H9 (cell line): Measurements from ENCODE around the gene GSE1. TPM values are rescaled to one million over a fixed set of nuclear protein-coding genes. Genes with fewer than 3 reads are reported as not detected.
A peak's percentile ranks its signal among the peaks of the same experiment; 100 is the strongest.

Experiments
- DNase-seq: peaks from one replicate; pipeline ENCODE4 v3.0.0-alpha.2; 2017
- H2AFZ ChIP-seq: one replicate; pipeline ENCODE4 v1.6.1; 2013; ENCODE audit warnings: mild to moderate bottlenecking, low read length, control low read depth, moderate library complexity
- H2AK5ac ChIP-seq: 2 replicates; pipeline ENCODE4 v1.6.1; 2013; ENCODE audit warnings: low read length, control low read depth, mixed read lengths; ENCODE audit not compliant: insufficient read length
- H2BK120ac ChIP-seq: one replicate; pipeline ENCODE4 v1.6.1; 2013; ENCODE audit warnings: low read depth, mild to moderate bottlenecking, low read length, control low read depth, inconsistent platforms; ENCODE audit not compliant: poor library complexity, severe bottlenecking
- H2BK12ac ChIP-seq: 2 replicates; pipeline ENCODE4 v1.6.1; 2013; ENCODE audit warnings: low read length, control low read depth, mixed read lengths, low read depth; ENCODE audit not compliant: insufficient read length
- H2BK15ac ChIP-seq: 2 replicates; pipeline ENCODE4 v1.6.1; 2013; ENCODE audit warnings: low read depth, low read length, control low read depth
- H2BK20ac ChIP-seq: one replicate; pipeline ENCODE4 v1.6.1; 2013; ENCODE audit warnings: low read depth, mild to moderate bottlenecking, low read length, control low read depth, inconsistent platforms; ENCODE audit not compliant: poor library complexity, severe bottlenecking
- H2BK5ac ChIP-seq: 2 replicates; pipeline ENCODE4 v1.6.1; 2013; ENCODE audit warnings: low read length, control low read depth, mixed read lengths; ENCODE audit not compliant: insufficient read length
- H3K14ac ChIP-seq: 2 replicates; pipeline ENCODE4 v1.6.1; 2013; ENCODE audit warnings: low read length, control low read depth; ENCODE audit not compliant: insufficient read depth
- H3K18ac ChIP-seq: 2 replicates; pipeline ENCODE4 v1.6.1; 2013; ENCODE audit warnings: low read depth, mild to moderate bottlenecking, mixed read lengths, low read length, control low read depth; ENCODE audit not compliant: insufficient read length
- H3K23ac ChIP-seq: 2 replicates; pipeline ENCODE4 v1.6.1; 2013; ENCODE audit warnings: low read length, control low read depth, mixed read lengths, low read depth; ENCODE audit not compliant: insufficient read length
- H3K23me2 ChIP-seq: 2 replicates; pipeline ENCODE4 v1.6.1; 2013; ENCODE audit warnings: low read depth, mild to moderate bottlenecking, mixed read lengths, low read length, control low read depth; ENCODE audit not compliant: insufficient read length, poor library complexity, severe bottlenecking
- H3K27ac ChIP-seq: 2 replicates; pipeline ENCODE4 v1.5.1; 2013; ENCODE audit warnings: low read length, control low read depth, mixed read lengths, low read depth; ENCODE audit not compliant: insufficient read length
- H3K27me3 ChIP-seq: 2 replicates; pipeline ENCODE4 v1.6.1; 2013; ENCODE audit warnings: low read length, control low read depth, inconsistent platforms; ENCODE audit not compliant: insufficient read depth
- H3K4ac ChIP-seq: 2 replicates; pipeline ENCODE4 v1.6.1; 2013; ENCODE audit warnings: low read depth, mild to moderate bottlenecking, control low read depth, inconsistent platforms, low read length, moderate library complexity
- H3K4me1 ChIP-seq: 2 replicates; pipeline ENCODE4 v1.6.1; 2013; ENCODE audit warnings: low read length, control low read depth, inconsistent platforms; ENCODE audit not compliant: insufficient read depth
- H3K4me2 ChIP-seq: 2 replicates; pipeline ENCODE4 v1.6.1; 2013; ENCODE audit warnings: low read length, control low read depth, mixed read lengths; ENCODE audit not compliant: insufficient read length, insufficient read depth
- H3K56ac ChIP-seq: 2 replicates; pipeline ENCODE4 v1.6.1; 2013; ENCODE audit warnings: low read depth, mild to moderate bottlenecking, mixed read lengths, low read length, control low read depth; ENCODE audit not compliant: insufficient read length
- H3K79me1 ChIP-seq: 2 replicates; pipeline ENCODE4 v1.6.1; 2013; ENCODE audit warnings: low read depth, mild to moderate bottlenecking, moderate library complexity, low read length, control low read depth, inconsistent platforms; ENCODE audit not compliant: insufficient read depth, poor library complexity, severe bottlenecking
- H3K79me2 ChIP-seq: 2 replicates; pipeline ENCODE4 v1.6.1; 2013; ENCODE audit warnings: low read length, control low read depth, inconsistent platforms; ENCODE audit not compliant: insufficient read depth
- H3K9ac ChIP-seq: 2 replicates; pipeline ENCODE4 v1.6.1; 2013; ENCODE audit warnings: low read length, control low read depth, mixed read lengths; ENCODE audit not compliant: insufficient read length; ENCODE audit errors: extremely low read depth
- H3K9me3 ChIP-seq: one replicate; pipeline ENCODE4 v1.6.1; 2013; ENCODE audit warnings: low read depth, low read length, inconsistent platforms; ENCODE audit not compliant: control insufficient read depth
- H3T11ph ChIP-seq: one replicate; pipeline ENCODE4 v1.6.1; 2013; ENCODE audit warnings: mild to moderate bottlenecking, low read length, control low read depth, inconsistent platforms
- H4K20me1 ChIP-seq: one replicate; pipeline ENCODE4 v1.6.1; 2013; ENCODE audit not compliant: control insufficient read depth, insufficient read length, insufficient read depth
- H4K5ac ChIP-seq: 2 replicates; pipeline ENCODE4 v1.6.1; 2013; ENCODE audit warnings: low read depth, mild to moderate bottlenecking, mixed read lengths, low read length, control low read depth; ENCODE audit not compliant: insufficient read length
- H4K8ac ChIP-seq: replicated peaks from 2 replicates; pipeline ENCODE4 v1.6.1; 2013; ENCODE audit warnings: low read length, control low read depth, mixed read lengths, low read depth; ENCODE audit not compliant: insufficient read length
- H4K91ac ChIP-seq: 2 replicates; pipeline ENCODE4 v1.6.1; 2013; ENCODE audit warnings: low read depth, mild to moderate bottlenecking, moderate library complexity, mixed read lengths, low read length, control low read depth; ENCODE audit not compliant: insufficient read length
- H3K27ac Mint-ChIP-seq, 3 experiments: 2 replicates in 2 of 3; 3 replicates in 1 of 3; pipeline ENCODE4 v1.8.0; 2020 to 2021; ENCODE audit warnings: mixed read lengths in 3 of 3, mild to moderate bottlenecking in 1 of 3, moderate library complexity in 1 of 3
- H3K27me3 Mint-ChIP-seq: 2 replicates; pipeline ENCODE4 v1.8.0; 2021; ENCODE audit warnings: low read depth, mild to moderate bottlenecking, moderate library complexity, mixed read lengths
- H3K36me3 Mint-ChIP-seq, 3 experiments: 2 replicates in 2 of 3; 3 replicates in 1 of 3; pipeline ENCODE4 v1.8.0; 2020 to 2021; ENCODE audit warnings: low read depth in 3 of 3, mixed read lengths in 3 of 3; ENCODE audit not compliant: insufficient read depth in 1 of 3
- H3K4me1 Mint-ChIP-seq, 2 experiments: 2 replicates each; pipeline ENCODE4 v1.8.0; 2020; ENCODE audit warnings: mixed read lengths in 2 of 2
- H3K4me3 Mint-ChIP-seq, 2 experiments: 2 replicates in 1 of 2; 3 replicates in 1 of 2; pipeline ENCODE4 v1.8.0; 2020 to 2021; ENCODE audit warnings: mild to moderate bottlenecking in 2 of 2, mixed read lengths in 2 of 2, moderate library complexity in 1 of 2
- H3K9me3 Mint-ChIP-seq, 2 experiments: 2 replicates in 1 of 2; 3 replicates in 1 of 2; pipeline ENCODE4 v1.8.0; 2020; ENCODE audit warnings: mild to moderate bottlenecking in 2 of 2, mixed read lengths in 2 of 2, moderate library complexity in 1 of 2
- CTCF ChIP-seq: fragments of 200-600 bp; sonication (generic); conservative IDR thresholded peaks from 3 replicates; pipeline ENCODE4 v1.8.0; 2021; ENCODE audit warnings: antibody characterized with exemption, mild to moderate bottlenecking
- WGBS: extraction: QIAGEN DNeasy Blood & Tissue Kit; methylation state at CpG from one replicate; pipeline ENCODE4 v1.1.7; 2013; ENCODE audit warnings: missing lambda C conversion rate, low lambda C conversion rate, mixed read lengths; ENCODE audit not compliant: insufficient read length; ENCODE audit errors: extremely low coverage; 5-methylcytosine and 5-hydroxymethylcytosine counted together
- total RNA-seq: library from RNA; stranded (reverse); gene quantifications from 2 replicates; pipeline ENCODE4 v1.2.1, GENCODE V29; 2021

GSE1 gene
- total RNA-seq, 1 experiment from 2014 or later, result 125 TPM

- Histone ChIP-seq H3K4me1 (peaks cover 5% of the 10 kb centered on the region; the same call in 1 of the 2 replicates), H3K79me1 (no peaks in the 10 kb centered on the region), H2BK15ac (no peak overlapping the region), H4K8ac (no peak overlapping the region), H2BK5ac (no peak overlapping the region), H4K20me1 (no peaks in the 10 kb centered on the region), H3T11ph (no peak overlapping the region), H3K27me3 (no peaks in the 10 kb centered on the region), H3K4me2 (no peak overlapping the region), H3K9me3 (no peaks in the 10 kb centered on the region), H3K27ac (no peak overlapping the region), H2BK20ac (no peak overlapping the region), H4K91ac (no peak overlapping the region), H3K79me2 (peaks cover 7% of the 10 kb centered on the region; the same call in 1 of the 2 replicates), H3K4ac (no peak overlapping the region), H3K23ac (no peak overlapping the region), H2AK5ac (no peak overlapping the region), H2AFZ (no peak overlapping the region), H3K23me2 (no peaks in the 10 kb centered on the region), H2BK12ac (no peak overlapping the region), H3K56ac (no peak overlapping the region), H2BK120ac (no peak overlapping the region), H3K9ac (no peak overlapping the region), H3K14ac (no peak overlapping the region), H4K5ac (no peak overlapping the region), H3K18ac (no peak overlapping the region)
- Mint-ChIP-seq H3K4me3 (peak overlapping the region; percentile 41 to 42; a peak in 4 of 5 replicates), H3K36me3 (peaks cover 2 to 21% (median 4%) of the 10 kb centered on the region in 3 experiments; a peak in 5 of 7 replicates), H3K4me1 (peaks cover 74 to 78% of the 10 kb centered on the region in 2 experiments), H3K9me3 (peaks cover 8 to 9% of the 10 kb centered on the region in 2 experiments; a peak in 4 of 5 replicates), H3K27ac (peak overlapping the region; percentile 83 to 98 (median 84); a peak in 3 of 7 replicates), H3K27me3 (peaks cover 1% of the 10 kb centered on the region; the same call in 1 of the 2 replicates)
- no peak for TF ChIP-seq CTCF
- DNase-seq, result no peak
- WGBS, result no CpG with 5 or more reads among the region's 13 CpGs
Measured at GRCh38 chr16:85570213-85570734, 42.8 kb upstream of the GSE1 start.
